Mesendoderm (in vitro differentiated cells): Measurements from ENCODE around the gene EIF3I.

Experiments
- DNase-seq: peaks from one replicate; pipeline ENCODE4 v3.0.0; 2013
- H2AK5ac ChIP-seq: 2 replicates; pipeline ENCODE4 v1.6.1; 2013; ENCODE audit warnings: low read length, inconsistent platforms
- H2BK120ac ChIP-seq: 2 replicates; pipeline ENCODE4 v1.6.1; 2013; ENCODE audit warnings: low read depth, mild to moderate bottlenecking, low read length, moderate library complexity, mixed read lengths
- H2BK15ac ChIP-seq: replicated peaks from 2 replicates; pipeline ENCODE4 v1.6.1; 2013; ENCODE audit warnings: low read depth, mild to moderate bottlenecking, moderate library complexity
- H2BK5ac ChIP-seq: 2 replicates; pipeline ENCODE4 v1.6.1; 2013; ENCODE audit warnings: low read length, inconsistent platforms
- H3K18ac ChIP-seq: 2 replicates; pipeline ENCODE4 v1.6.1; 2013; ENCODE audit warnings: mild to moderate bottlenecking, low read length, mixed read lengths
- H3K23ac ChIP-seq: one replicate; pipeline ENCODE4 v1.6.1; 2013; ENCODE audit warnings: low read length
- H3K27ac ChIP-seq: 2 replicates; pipeline ENCODE4 v1.5.1; 2013; ENCODE audit warnings: low read depth, mild to moderate bottlenecking, inconsistent platforms, low read length, moderate library complexity
- H3K27me3 ChIP-seq: 2 replicates; pipeline ENCODE4 v1.6.1; 2013; ENCODE audit warnings: low read length, control low read depth, mild to moderate bottlenecking, inconsistent platforms; ENCODE audit not compliant: insufficient read depth, poor library complexity
- H3K36me3 ChIP-seq: 2 replicates; pipeline ENCODE4 v1.6.1; 2013; ENCODE audit warnings: low read length, inconsistent platforms; ENCODE audit not compliant: control insufficient read depth, insufficient read depth
- H3K4ac ChIP-seq: one replicate; pipeline ENCODE4 v1.6.1; 2013; ENCODE audit warnings: low read depth, mild to moderate bottlenecking, low read length, moderate library complexity
- H3K4me1 ChIP-seq: 2 replicates; pipeline ENCODE4 v1.6.1; 2013; ENCODE audit warnings: low read depth, low read length, inconsistent platforms; ENCODE audit not compliant: control insufficient read depth
- H3K4me2 ChIP-seq: 2 replicates; pipeline ENCODE4 v1.6.1; 2013; ENCODE audit warnings: low read length
- H3K4me3 ChIP-seq: 2 replicates; pipeline ENCODE4 v1.5.1; 2013; ENCODE audit warnings: mild to moderate bottlenecking, low read length
- H3K56ac ChIP-seq: one replicate; pipeline ENCODE4 v1.6.1; 2013; ENCODE audit warnings: low read length
- H3K79me1 ChIP-seq: 2 replicates; pipeline ENCODE4 v1.6.1; 2013; ENCODE audit warnings: low read length, inconsistent platforms
- H3K79me2 ChIP-seq: 2 replicates; pipeline ENCODE4 v1.6.1; 2013; ENCODE audit warnings: mild to moderate bottlenecking, low read length; ENCODE audit not compliant: control insufficient read depth, insufficient read depth
- H3K9ac ChIP-seq: 2 replicates; pipeline ENCODE4 v1.6.1; 2013; ENCODE audit warnings: low read length, inconsistent platforms
- H4K5ac ChIP-seq: one replicate; pipeline ENCODE4 v1.6.1; 2013; ENCODE audit warnings: low read length
- H4K8ac ChIP-seq: one replicate; pipeline ENCODE4 v1.6.1; 2013; ENCODE audit warnings: low read depth, mild to moderate bottlenecking, control low read depth, low read length, moderate library complexity
- WGBS: extraction: QIAGEN DNeasy Blood & Tissue Kit; methylation state at CpG from one replicate; pipeline ENCODE4 v1.1.7; 2013; ENCODE audit warnings: low lambda C conversion rate, missing lambda C conversion rate; ENCODE audit not compliant: insufficient coverage; ENCODE audit errors: extremely low coverage; 5-methylcytosine and 5-hydroxymethylcytosine counted together

The EIF3I gene

GRCh38 chr1:32247983-32248889 is 26.0 kb downstream of the EIF3I start:
- Histone ChIP-seq H2BK5ac (no peak overlapping the region), H3K4ac (no peak overlapping the region), H4K8ac (no peak overlapping the region), H2BK15ac (no peak overlapping the region), H3K4me2 (peak overlapping the region; percentile 46), H3K36me3 (no peaks in the 10 kb centered on the region), H2AK5ac (no peak overlapping the region), H3K56ac (peak overlapping the region; percentile 25), H3K23ac (no peak overlapping the region), H2BK120ac (no peak overlapping the region), H4K5ac (no peak overlapping the region), H3K18ac (no peak overlapping the region), H3K79me2 (no peaks in the 10 kb centered on the region), H3K9ac (no peak overlapping the region), H3K4me3 (no peak overlapping the region), H3K79me1 (no peaks in the 10 kb centered on the region), H3K27ac (no peak overlapping the region), H3K27me3 (no peaks in the 10 kb centered on the region), H3K4me1 (peaks cover 1% of the 10 kb centered on the region)
- DNase-seq, result peak; percentile 91
- no CpG with 5 or more reads among the region's 31 CpGs for WGBS

- Histone ChIP-seq H3K36me3 (no peaks in the 10 kb centered on the region), H3K79me1 (no peaks in the 10 kb centered on the region), H3K23ac (no peak overlapping the region), H4K5ac (no peak overlapping the region), H3K56ac (peak overlapping the region; percentile 28), H2BK120ac (no peak overlapping the region), H3K4me3 (no peak overlapping the region), H3K27me3 (no peaks in the 10 kb centered on the region), H3K18ac (no peak overlapping the region), H3K4me2 (no peak overlapping the region), H3K27ac (no peak overlapping the region), H3K4me1 (peaks cover 1% of the 10 kb centered on the region), H2AK5ac (no peak overlapping the region), H3K4ac (no peak overlapping the region), H2BK15ac (no peak overlapping the region), H4K8ac (no peak overlapping the region), H3K79me2 (no peaks in the 10 kb centered on the region), H2BK5ac (no peak overlapping the region), H3K9ac (no peak overlapping the region)
- WGBS, result no CpG with 5 or more reads among the region's 9 CpGs
- no peak for DNase-seq
Measured at GRCh38 chr1:32249831-32250525, 27.8 kb downstream of the EIF3I start.

- no peaks in the 10 kb centered on the region for H3K79me2 ChIP-seq
- H3K23ac ChIP-seq, result no peak within 1 kb of the TSS
- no peak within 1 kb of the TSS for H3K9ac ChIP-seq
- H2BK15ac ChIP-seq, result no peak within 1 kb of the TSS
- H2AK5ac ChIP-seq, result no peak within 1 kb of the TSS
- DNase-seq, result no peak
- no peaks in the 10 kb centered on the region for H3K36me3 ChIP-seq
- no peak within 1 kb of the TSS for H4K8ac ChIP-seq
- WGBS, result no CpG with 5 or more reads among the region's 25 CpGs
- no peak within 1 kb of the TSS for H3K18ac ChIP-seq
- no peak within 1 kb of the TSS for H3K4me2 ChIP-seq
- H3K27me3 ChIP-seq, result no peaks in the 10 kb centered on the region
- no peak within 1 kb of the TSS for H3K27ac ChIP-seq
- H3K4ac ChIP-seq, result no peak within 1 kb of the TSS
- no peak within 1 kb of the TSS for H4K5ac ChIP-seq
- peaks cover 1% of the 10 kb centered on the region for H3K4me1 ChIP-seq
- no peak within 1 kb of the TSS for H2BK5ac ChIP-seq
- H3K79me1 ChIP-seq, result no peaks in the 10 kb centered on the region
- H3K56ac ChIP-seq, result peak within 1 kb of the TSS; percentile 28
- no peak within 1 kb of the TSS for H3K4me3 ChIP-seq
- H2BK120ac ChIP-seq, result no peak within 1 kb of the TSS
Measured at GRCh38 chr1:32250893-32251716, 28.9 kb downstream of the EIF3I start, which contains the start of gene LCK. Gene LCK (plus strand): TSS chr1:32251265. CDS start chr1:32274330, 23,065 bp downstream.

- no peaks in the 10 kb centered on the region for H3K36me3 ChIP-seq
- WGBS, result no CpG with 5 or more reads among the region's 10 CpGs
Measured at GRCh38 chr1:32255072-32256071, 33.2 kb downstream of the EIF3I start.

More at GRCh38 chr1:32255072-32256071, 33.2 kb downstream of the EIF3I start:
- no peaks in the 10 kb centered on the region for H3K27me3 ChIP-seq
- no peaks in the 10 kb centered on the region for H3K79me1 ChIP-seq
- H2BK120ac ChIP-seq, result no peak overlapping the region
- no peaks in the 10 kb centered on the region for H3K4me1 ChIP-seq
- H3K56ac ChIP-seq, result no peak overlapping the region
- H3K4ac ChIP-seq, result no peak overlapping the region
- H4K5ac ChIP-seq, result no peak overlapping the region
- H3K4me2 ChIP-seq, result no peak overlapping the region
- no peak overlapping the region for H3K18ac ChIP-seq
- no peaks in the 10 kb centered on the region for H3K79me2 ChIP-seq
- H3K27ac ChIP-seq, result no peak overlapping the region
- DNase-seq, result no peak
- no peak overlapping the region for H3K23ac ChIP-seq
- no peak overlapping the region for H3K9ac ChIP-seq
- no peak overlapping the region for H2BK15ac ChIP-seq
- no peak overlapping the region for H3K4me3 ChIP-seq
- no peak overlapping the region for H2BK5ac ChIP-seq
- H2AK5ac ChIP-seq, result no peak overlapping the region
- no peak overlapping the region for H4K8ac ChIP-seq
